ENCODE measurements around the gene CDH13.
A peak's percentile ranks its signal among the peaks of the same experiment; 100 is the strongest.

Gene CDH13

GRCh38 chr16:83205896-83206295, 579.1 kb downstream of the CDH13 start:
- DNase-seq = no peak

GRCh38 chr16:83206426-83206825, 579.7 kb downstream of the CDH13 start:
- no peak for DNase-seq

GRCh38 chr16:83211711-83212110, 584.9 kb downstream of the CDH13 start:
- DNase-seq = no peak

- DNase-seq = no peak
These were observed 585.6 kb downstream of the CDH13 start for GRCh38 chr16:83212301-83212841.

- DNase-seq = no peak
These were observed 587.9 kb downstream of the CDH13 start for GRCh38 chr16:83214671-83215070.

GRCh38 chr16:83215406-83216001, 588.7 kb downstream of the CDH13 start:
- DNase-seq = peak; percentile 46 to 71

GRCh38 chr16:83219285-83219684, 592.5 kb downstream of the CDH13 start:
- DNase-seq = no peak

- DNase-seq = no peak
These were observed 593.3 kb downstream of the CDH13 start for GRCh38 chr16:83220066-83220465.

- DNase-seq = no peak
These were observed 597.9 kb downstream of the CDH13 start for GRCh38 chr16:83224642-83225041.

GRCh38 chr16:83227336-83227735, 600.6 kb downstream of the CDH13 start:
- no peak for DNase-seq

GRCh38 chr16:83231729-83232128, 605.0 kb downstream of the CDH13 start:
- no peak for DNase-seq

GRCh38 chr16:83233153-83233552, 606.4 kb downstream of the CDH13 start:
- no peak for DNase-seq

- no peak for DNase-seq
These were observed 612.4 kb downstream of the CDH13 start for GRCh38 chr16:83238949-83239691.

- no peak for DNase-seq
These were observed 617.3 kb downstream of the CDH13 start for GRCh38 chr16:83244057-83244456.

- DNase-seq = no peak
These were observed 618.3 kb downstream of the CDH13 start for GRCh38 chr16:83245061-83245460.

- no peak for DNase-seq
These were observed 621.1 kb downstream of the CDH13 start for GRCh38 chr16:83247767-83248372.

- no peak for DNase-seq
These were observed 622.1 kb downstream of the CDH13 start for GRCh38 chr16:83248735-83249463.

- DNase-seq = no peak
These were observed 626.8 kb downstream of the CDH13 start for GRCh38 chr16:83253521-83253920.

- DNase-seq = no peak
These were observed 631.7 kb downstream of the CDH13 start for GRCh38 chr16:83258366-83258928.

- DNase-seq = no peak
These were observed 640.2 kb downstream of the CDH13 start for GRCh38 chr16:83266848-83267553.

GRCh38 chr16:83268169-83268568, 641.4 kb downstream of the CDH13 start:
- no peak for DNase-seq

- no peak for DNase-seq
These were observed 642.3 kb downstream of the CDH13 start for GRCh38 chr16:83269048-83269447.

All from stimulated activated CD4-positive, alpha-beta T cell treated with anti-CD3 and anti-CD28 coated beads, Interleukin-2, amount 100 ng/mL, for 24 hours (primary cell).